SU-DHL-6 (cell line): ENCODE measurements around the gene RBP5.

Source experiments
- H2AFZ ChIP-seq: fragments of 200-600 bp; sonication (generic); 2 replicates; pipeline ENCODE4 v1.6.1; 2014; ENCODE audit warnings: low read depth, mild to moderate bottlenecking, moderate library complexity, mixed read lengths, antibody characterized with exemption, low read length; ENCODE audit not compliant: severe bottlenecking
- H3F3A ChIP-seq: fragments of 200-600 bp; shearing (Covaris generic); 2 replicates; pipeline ENCODE4 v1.6.0; 2016; ENCODE audit warnings: antibody characterized with exemption, mild to moderate bottlenecking; ENCODE audit not compliant: insufficient read depth
- H3K27ac ChIP-seq: fragments of 200-600 bp; sonication (generic); 2 replicates; pipeline ENCODE4 v1.5.1; 2016; ENCODE audit warnings: low read depth, mild to moderate bottlenecking, low read length, moderate library complexity, mixed read lengths
- H3K27me3 ChIP-seq: fragments of 200-600 bp; sonication (generic), shearing (Covaris generic); 2 replicates; pipeline ENCODE4 v1.6.0; 2014; ENCODE audit warnings: mild to moderate bottlenecking, low read length
- H3K36me3 ChIP-seq: fragments of 200-600 bp; sonication (generic); 2 replicates; pipeline ENCODE4 v1.6.1; 2014; ENCODE audit warnings: mild to moderate bottlenecking, low read length, mixed read lengths
- H3K4me2 ChIP-seq: fragments of 300-600, 200-600 bp; shearing (Covaris generic), sonication (generic); 2 replicates; pipeline ENCODE4 v1.6.0; 2014; ENCODE audit warnings: low read length, low read depth, mild to moderate bottlenecking; ENCODE audit not compliant: poor library complexity, severe bottlenecking
- H3K4me3 ChIP-seq: fragments of 200-600 bp; sonication (generic); 2 replicates; pipeline ENCODE4 v1.5.1; 2014; ENCODE audit warnings: antibody characterized with exemption, low read length, mild to moderate bottlenecking, mixed read lengths; ENCODE audit not compliant: insufficient read depth, poor library complexity, severe bottlenecking
- H3K79me2 ChIP-seq: fragments of 200-600 bp; sonication (generic); 2 replicates; pipeline ENCODE4 v1.6.1; 2014; ENCODE audit warnings: mild to moderate bottlenecking, low read length, moderate library complexity; ENCODE audit not compliant: insufficient read depth
- H3K9ac ChIP-seq: fragments of 200-600 bp; sonication (generic); 2 replicates; pipeline ENCODE4 v1.7.0; 2014; ENCODE audit warnings: mild to moderate bottlenecking, low read length
- H3K9me2 ChIP-seq: fragments of 200-600 bp; sonication (generic); replicated peaks from 2 replicates; pipeline ENCODE4 v1.6.1; 2014; ENCODE audit warnings: low read length; ENCODE audit not compliant: insufficient read depth
- H3K9me3 ChIP-seq: fragments of 200-600 bp; sonication (generic); 2 replicates; pipeline ENCODE4 v1.6.1; 2014; ENCODE audit warnings: low read length, mixed read lengths; ENCODE audit not compliant: insufficient read depth
- H4K20me1 ChIP-seq: fragments of 200-600 bp; sonication (generic); 2 replicates; pipeline ENCODE4 v1.6.1; 2014; ENCODE audit warnings: low read depth, mild to moderate bottlenecking, antibody characterized with exemption, low read length, moderate library complexity, mixed read lengths
- CTCF ChIP-seq: fragments of 200-600 bp; sonication (generic); IDR thresholded peaks from one replicate; pipeline ENCODE4 v1.5.1; 2017; ENCODE audit warnings: antibody characterized with exemption, mild to moderate bottlenecking, low read length, moderate library complexity; ENCODE audit not compliant: insufficient read depth, poor library complexity, severe bottlenecking
- EZH2phosphoT487 ChIP-seq: fragments of 200-600 bp; sonication (generic), shearing (Covaris generic); conservative IDR thresholded peaks from 2 replicates; pipeline ENCODE4 v1.6.1; 2018; ENCODE audit warnings: mild to moderate bottlenecking, antibody characterized with exemption, low read length, moderate library complexity, mixed read lengths

Gene RBP5

GRCh38 chr12:7129872-7130691 lies 1.4 kb upstream of the RBP5 start, which contains the start of gene CLSTN3:
Gene CLSTN3 (plus strand): TSS chr12:7130371. CDS start chr12:7130649, 278 bp downstream.
- H3K4me3 ChIP-seq, result peak within 1 kb of the TSS; percentile 61
- no peaks in the 10 kb centered on the region for H3K9me3 ChIP-seq
- no peaks in the 10 kb centered on the region for H3F3A ChIP-seq
- H3K9me2 ChIP-seq, result no peaks in the 10 kb centered on the region
- no peaks in the 10 kb centered on the region for H3K79me2 ChIP-seq
- no peaks in the 10 kb centered on the region for H3K27me3 ChIP-seq
- H4K20me1 ChIP-seq, result no peaks in the 10 kb centered on the region
- peak within 1 kb of the TSS; percentile 79 for H3K4me2 ChIP-seq
- no peak within 1 kb of the TSS for H3K27ac ChIP-seq
- peak within 1 kb of the TSS; percentile 92 for H2AFZ ChIP-seq
- TF ChIP-seq EZH2phosphoT487, result no peak
- H3K9ac ChIP-seq, result peak within 1 kb of the TSS; percentile 61
- no peaks in the 10 kb centered on the region for H3K36me3 ChIP-seq

DNA sequence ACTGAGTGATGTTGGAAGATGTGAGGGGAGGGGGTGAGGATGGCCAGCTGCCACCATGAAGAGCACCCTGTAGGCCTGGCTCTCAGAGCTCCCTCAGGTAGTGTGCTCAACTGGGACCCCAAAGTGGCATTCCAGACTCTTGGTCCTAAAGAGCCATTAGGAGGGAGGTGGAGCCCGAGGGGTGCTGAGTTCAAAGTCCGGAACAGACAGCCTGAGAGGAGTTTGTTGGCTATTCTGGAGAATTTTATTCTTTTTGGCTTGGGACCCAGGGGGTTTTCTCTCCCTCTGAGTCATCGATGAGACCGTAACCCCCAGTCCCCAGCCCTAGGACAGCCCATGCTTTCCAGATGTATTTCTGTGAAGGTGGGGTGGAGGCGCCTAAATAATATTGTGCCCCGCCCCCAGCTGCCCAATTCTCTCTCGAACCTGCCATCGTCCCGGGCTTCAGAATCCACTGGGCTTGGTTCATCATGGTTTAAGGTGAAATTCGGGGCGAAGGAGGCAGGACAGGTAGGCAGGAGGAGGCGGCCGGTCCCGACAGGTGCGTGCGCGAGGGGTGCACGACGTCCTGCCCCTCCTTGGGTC lies 690 bp upstream of the RBP5 start:
- Histone ChIP-seq H3K9me2 (no peaks in the 10 kb centered on the region), H3K4me3 (peak overlapping the region; percentile 61), H3K9me3 (no peaks in the 10 kb centered on the region), H3K9ac (peak overlapping the region; percentile 61), H3K27ac (no peak overlapping the region), H2AFZ (peak overlapping the region; percentile 92), H3K27me3 (no peaks in the 10 kb centered on the region), H4K20me1 (no peaks in the 10 kb centered on the region), H3K79me2 (no peaks in the 10 kb centered on the region), H3K36me3 (no peaks in the 10 kb centered on the region), H3F3A (no peaks in the 10 kb centered on the region), H3K4me2 (peak overlapping the region; percentile 79)
- no peak for TF ChIP-seq EZH2phosphoT487
- no peak for TF ChIP-seq CTCF

DNA sequence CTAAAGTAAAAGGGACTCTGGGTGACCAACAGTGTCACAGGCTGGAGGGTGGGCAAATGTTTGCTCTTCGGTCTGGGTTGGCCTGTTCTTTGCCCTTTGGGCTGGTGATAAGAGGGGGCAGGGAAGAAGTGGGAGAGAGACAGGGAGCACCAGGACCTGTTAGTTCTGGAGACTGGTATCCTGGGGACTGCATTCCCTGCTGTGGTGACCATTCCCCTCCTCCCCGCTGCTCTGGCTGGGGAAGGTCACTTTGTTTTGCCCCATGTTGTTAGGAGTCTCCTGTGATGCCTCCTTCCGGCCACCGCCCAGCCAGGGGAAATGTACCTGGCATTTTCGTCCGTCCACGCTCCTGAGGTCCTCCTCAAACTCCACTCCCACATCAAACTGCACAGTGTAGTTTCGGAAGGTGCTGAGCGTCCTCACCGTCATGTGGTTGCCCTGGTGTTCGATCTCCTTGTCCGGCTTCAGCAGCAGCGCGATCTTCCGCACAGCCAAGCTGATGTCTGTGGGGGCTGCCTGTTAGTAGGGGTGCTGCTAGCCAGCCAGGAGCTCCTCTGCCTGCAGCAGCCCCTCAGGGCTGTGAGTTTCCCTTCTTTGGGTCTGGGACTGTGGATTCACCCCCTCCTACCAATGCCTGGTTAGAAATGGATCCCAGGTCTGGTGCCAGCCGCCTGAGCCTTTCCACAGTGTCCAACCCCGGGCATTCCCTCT lies 618 bp downstream of the RBP5 start:
- no peaks in the 10 kb centered on the region for H3K9me2 ChIP-seq
- H2AFZ ChIP-seq, result no peak overlapping the region
- H3K27ac ChIP-seq, result no peak overlapping the region
- H3K36me3 ChIP-seq, result no peaks in the 10 kb centered on the region
- no peaks in the 10 kb centered on the region for H3F3A ChIP-seq
- no peak overlapping the region for H3K4me3 ChIP-seq
- H3K9ac ChIP-seq, result no peak overlapping the region
- no peaks in the 10 kb centered on the region for H3K27me3 ChIP-seq
- no peak overlapping the region for H3K4me2 ChIP-seq
- H4K20me1 ChIP-seq, result no peaks in the 10 kb centered on the region
- no peaks in the 10 kb centered on the region for H3K9me3 ChIP-seq
- H3K79me2 ChIP-seq, result no peaks in the 10 kb centered on the region
- TF ChIP-seq EZH2phosphoT487 (no peak), CTCF (no peak)
